ENCODE data around the gene VPS4A.
A peak's percentile ranks its signal among the peaks of the same experiment; 100 is the strongest.

The VPS4A gene

DNA sequence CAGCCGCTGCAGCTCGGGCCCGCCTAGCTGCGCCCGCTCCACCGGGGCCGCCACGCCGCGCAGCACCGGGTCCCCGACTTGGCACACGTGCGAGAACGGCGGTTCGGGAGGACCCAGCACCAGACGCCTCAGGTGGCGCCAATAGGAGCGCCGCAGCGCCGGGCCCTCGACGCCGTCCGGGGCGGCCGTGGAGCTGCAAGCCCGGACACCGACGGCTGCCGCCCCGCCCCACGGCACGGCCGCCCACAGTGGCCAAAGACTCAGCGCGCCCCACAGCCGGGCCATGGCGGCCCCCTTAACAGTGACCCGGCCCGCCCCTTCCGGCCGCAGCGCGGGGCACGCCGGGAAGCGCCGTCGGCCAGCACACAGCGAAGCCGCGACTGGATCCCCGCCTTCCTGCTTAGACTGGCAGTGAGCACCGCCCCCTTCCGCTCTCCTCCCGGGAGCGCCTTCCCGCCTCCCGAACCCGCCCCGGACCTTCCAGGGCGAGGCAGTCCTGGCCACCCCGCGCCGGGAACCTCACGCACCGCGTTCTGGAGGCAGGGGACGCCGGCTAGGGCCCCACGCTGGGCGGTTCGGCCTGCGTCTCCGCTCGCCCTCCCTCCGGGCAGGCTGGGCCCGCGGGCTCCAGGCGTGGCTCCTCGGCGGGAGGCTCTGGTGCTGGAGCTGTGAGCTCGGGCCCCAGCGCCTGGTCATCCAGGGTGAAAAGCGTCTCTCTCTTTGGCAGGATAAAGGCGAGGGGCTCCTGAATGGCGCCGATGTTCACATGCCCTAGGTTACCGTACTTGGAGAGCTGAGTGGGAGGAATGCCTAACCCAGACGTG, 19.3 kb downstream of the VPS4A start, which contains the start of gene PDF:
Gene PDF, minus strand, starts transcription at position 303 of the 824 bp plus-strand sequence. Its CDS starts 18 bp downstream, at position 285.
- TF ChIP-seq, protein P1, sequence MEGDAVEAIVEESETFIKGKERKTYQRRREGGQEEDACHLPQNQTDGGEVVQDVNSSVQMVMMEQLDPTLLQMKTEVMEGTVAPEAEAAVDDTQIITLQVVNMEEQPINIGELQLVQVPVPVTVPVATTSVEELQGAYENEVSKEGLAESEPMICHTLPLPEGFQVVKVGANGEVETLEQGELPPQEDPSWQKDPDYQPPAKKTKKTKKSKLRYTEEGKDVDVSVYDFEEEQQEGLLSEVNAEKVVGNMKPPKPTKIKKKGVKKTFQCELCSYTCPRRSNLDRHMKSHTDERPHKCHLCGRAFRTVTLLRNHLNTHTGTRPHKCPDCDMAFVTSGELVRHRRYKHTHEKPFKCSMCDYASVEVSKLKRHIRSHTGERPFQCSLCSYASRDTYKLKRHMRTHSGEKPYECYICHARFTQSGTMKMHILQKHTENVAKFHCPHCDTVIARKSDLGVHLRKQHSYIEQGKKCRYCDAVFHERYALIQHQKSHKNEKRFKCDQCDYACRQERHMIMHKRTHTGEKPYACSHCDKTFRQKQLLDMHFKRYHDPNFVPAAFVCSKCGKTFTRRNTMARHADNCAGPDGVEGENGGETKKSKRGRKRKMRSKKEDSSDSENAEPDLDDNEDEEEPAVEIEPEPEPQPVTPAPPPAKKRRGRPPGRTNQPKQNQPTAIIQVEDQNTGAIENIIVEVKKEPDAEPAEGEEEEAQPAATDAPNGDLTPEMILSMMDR (IDR thresholded peaks at IDR 0.05): no peak

- TF ChIP-seq, protein P1 (IDR thresholded peaks at IDR 0.05): no peak
Measured at GRCh38 chr16:69334696-69335095, 23.5 kb downstream of the VPS4A start.

DNA sequence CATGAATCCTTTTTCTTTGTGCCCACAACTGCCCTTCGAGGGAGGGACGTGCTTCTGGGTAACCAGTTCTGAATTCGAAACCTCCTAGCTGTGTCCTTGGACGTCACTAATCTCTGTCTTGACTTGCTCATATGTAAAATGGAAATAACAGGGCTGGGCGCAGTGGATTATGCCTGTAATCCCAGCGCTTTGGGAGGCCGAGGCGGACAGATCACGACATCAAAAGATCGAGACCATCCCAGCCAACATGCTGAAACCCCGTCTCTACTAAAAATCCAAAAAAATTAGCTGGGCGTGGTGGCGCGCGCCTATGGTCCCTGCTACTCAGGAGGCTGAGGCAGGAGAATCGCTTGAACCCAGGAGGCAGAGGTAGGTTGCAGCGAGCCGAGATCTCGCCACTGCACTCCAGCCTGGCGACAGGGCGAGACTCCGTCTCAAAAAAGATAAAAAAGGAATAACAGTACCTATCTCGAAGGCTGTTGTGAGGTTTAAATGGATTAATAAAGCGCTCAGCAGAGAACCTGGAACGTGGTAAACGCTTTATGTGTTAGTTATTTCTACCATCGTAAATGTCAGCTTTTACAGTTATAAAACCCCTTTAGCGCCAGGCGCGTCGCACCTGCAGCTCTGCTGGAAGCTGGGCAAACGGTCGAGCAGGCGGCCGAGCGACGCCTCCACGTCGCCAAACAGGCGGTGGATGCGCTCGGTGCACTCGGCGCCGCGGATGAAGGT, 27.6 kb downstream of the VPS4A start:
- TF ChIP-seq, protein P1 (IDR thresholded peaks at IDR 0.05): no peak

GRCh38 chr16:69339289-69340094, 28.3 kb downstream of the VPS4A start, which contains the start of the genes COG8 and NIP7:
Gene COG8, minus strand, starts transcription at chr16:69339564. Its CDS starts 12 bp downstream, at chr16:69339552.
Gene NIP7, plus strand, starts transcription at chr16:69339772. Its CDS starts 58 bp downstream, at chr16:69339830.
- TF ChIP-seq, protein P1 (IDR thresholded peaks at IDR 0.05): peak; percentile 73

DNA sequence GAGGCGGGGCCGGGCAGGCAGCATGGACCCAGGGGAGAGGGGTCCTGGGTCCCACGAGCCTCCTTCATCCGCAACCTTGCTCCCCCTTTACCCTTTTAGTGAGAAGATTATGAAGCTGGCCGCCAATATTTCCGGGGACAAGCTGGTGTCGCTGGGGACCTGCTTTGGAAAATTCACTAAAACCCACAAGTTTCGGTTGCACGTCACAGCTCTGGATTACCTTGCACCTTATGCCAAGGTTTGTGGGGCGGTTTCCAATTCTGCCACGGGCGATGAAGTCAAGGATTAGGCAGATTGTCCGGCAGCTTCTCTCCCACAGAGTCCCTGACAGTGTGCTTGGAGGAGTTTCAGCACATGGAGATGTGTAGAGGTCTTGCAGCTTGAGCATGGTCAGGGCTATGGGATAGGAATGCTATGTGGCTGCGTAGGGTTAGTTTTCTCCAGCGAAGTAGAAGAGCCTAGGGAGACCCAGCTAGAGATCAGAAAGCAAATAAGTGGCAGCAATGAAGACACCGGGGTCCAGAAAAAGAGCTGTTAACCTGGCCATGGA, 29.0 kb downstream of the VPS4A start:
- TF ChIP-seq, protein P1 (IDR thresholded peaks at IDR 0.05): no peak

DNA sequence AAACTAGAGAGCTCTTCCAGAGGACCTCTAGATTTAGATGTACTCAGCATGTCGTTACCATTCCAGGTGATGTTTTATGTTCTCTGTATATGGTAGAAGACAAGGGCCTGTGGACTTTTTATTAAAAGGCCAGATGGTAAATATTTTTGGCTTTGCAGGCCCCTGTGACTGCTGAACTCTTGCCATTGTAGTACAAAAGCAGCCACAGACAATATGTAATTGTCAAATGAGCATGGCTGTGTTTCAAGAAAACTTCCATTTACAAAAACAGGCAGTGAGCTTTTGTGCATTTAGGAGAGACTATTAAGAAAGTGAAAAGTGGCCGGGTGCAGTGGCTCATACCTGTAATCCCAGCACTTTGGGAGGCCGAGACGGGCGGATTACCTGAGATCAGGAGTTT, 33.0 kb downstream of the VPS4A start:
- TF ChIP-seq, protein P1 (IDR thresholded peaks at IDR 0.05): no peak

GRCh38 chr16:69345923-69346322, 34.8 kb downstream of the VPS4A start:
- TF ChIP-seq, protein P1 (IDR thresholded peaks at IDR 0.05): no peak

Data from LNCAP (cell line).